GM19043 (cell line): ENCODE measurements around the gene ACBD3.
"Not testable (repeated sequence)": the region's sequence is repeated elsewhere in the genome, so short reads cannot be mapped to it uniquely, and the experiment has no call there.

ENCODE experiments used
- ATAC-seq: cut with Tn5 transposase; IDR thresholded peaks from one replicate; pipeline ENCODE4 v1.9.1; 2021; ENCODE audit warnings: low read depth; ENCODE audit not compliant: unreplicated experiment

ACBD3 gene

DNA sequence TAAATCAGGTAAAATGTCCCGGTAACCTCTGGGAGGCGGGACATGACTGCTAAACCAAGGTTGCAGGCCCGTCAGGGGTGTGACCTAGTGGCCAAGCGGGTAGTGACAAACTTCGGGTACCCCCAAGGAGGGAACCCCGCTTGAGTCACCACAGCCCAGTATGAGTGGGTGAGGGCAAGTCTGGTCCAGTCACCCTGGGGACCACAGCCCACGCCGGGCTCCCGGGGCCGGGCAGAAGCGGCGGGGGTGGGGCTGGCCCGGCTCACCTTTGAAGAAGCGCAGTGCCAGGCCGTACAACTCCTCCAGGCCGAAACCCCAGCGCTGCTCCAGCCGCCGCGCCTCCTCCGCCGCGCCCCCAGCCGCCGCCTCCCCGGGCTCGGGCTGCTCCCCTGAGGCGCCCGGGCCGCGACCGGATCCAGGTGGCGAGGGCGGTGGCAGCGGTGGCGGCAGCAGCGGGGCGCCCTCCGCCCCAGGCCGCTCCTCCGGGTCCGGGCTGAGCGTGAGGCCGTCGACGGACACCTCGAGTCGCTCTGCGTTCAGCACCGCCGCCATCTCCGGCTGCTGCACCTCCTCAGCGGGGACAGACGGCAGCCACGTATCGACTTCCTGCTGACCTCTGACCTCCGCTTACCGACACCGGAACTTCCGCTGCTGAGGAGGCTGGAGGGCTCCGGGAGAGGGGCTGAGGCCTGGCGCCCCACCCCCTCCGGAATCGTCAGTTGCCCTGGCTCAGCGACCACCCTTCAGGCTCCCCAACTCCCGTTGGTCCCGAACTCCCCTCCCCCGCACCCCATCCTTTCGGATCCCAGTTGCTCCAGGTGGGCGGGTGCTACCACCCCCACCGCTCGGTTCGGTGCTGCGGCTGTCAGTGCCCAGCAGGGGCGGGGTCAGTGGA, at the start of gene ACBD3:
Gene ACBD3 (minus strand): TSS at position 618 of the 895 bp plus-strand sequence. CDS start 66 bp downstream, at position 552.
- peak; percentile 96 for ATAC-seq

DNA sequence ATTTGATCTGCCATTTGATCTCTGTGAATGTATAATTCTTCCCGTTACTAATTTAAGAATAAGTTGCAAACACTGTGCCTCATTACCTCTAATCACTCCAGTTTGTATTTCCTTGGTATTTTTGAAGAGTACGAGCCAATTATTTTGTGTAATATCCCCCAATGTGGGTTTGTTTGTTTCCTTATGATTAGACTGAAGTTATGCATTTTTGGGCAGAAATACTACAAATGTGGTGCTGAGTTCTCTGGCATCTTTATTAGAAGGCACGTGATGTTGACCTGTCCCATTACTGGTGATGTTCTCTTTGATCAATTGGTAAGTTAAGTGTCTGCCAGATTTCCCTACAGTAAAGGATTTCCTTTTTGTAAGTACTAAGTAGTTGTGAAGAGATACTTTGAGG, 47.3 kb upstream of the ACBD3 start:
- ATAC-seq, result no peak

DNA sequence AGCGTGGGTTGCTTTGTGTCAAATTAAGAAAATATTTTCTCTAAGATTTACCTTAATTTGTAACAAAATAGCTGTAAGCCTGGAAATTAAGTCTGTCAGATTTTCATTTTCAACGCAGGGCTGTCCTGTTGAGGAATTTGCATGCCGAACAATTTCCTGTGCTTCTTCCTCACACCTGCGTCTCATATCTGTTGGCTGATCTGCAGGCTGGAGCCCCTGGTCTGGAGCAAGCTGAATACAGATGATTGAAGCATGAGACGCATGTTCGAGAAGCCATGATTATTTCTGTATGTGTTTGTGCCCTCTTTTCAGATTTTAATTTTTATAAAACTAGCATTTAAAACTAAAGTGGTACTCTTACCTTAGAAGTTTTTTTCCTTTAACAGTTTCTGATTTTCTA, 46.8 kb upstream of the ACBD3 start:
- ATAC-seq, result no peak

DNA sequence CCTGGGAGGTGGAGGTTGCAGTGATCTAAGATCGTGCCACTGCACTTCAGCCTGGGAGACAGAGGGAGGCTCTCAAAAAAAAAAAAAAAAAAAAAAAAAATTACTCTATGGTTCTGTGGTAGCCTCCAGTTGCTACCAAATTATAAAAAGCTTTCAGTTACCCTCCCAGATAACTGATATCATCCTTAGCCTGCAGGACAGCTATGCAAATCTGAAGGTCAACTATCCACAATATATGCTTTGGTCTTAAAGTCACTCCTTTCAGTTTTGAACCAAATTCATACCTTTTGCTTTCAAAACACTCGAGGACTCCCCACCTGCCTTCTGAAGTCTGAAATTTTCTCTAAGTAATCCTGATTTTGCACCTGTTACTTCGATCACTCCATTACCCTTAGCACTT, 40.1 kb upstream of the ACBD3 start:
- ATAC-seq, result no peak

DNA sequence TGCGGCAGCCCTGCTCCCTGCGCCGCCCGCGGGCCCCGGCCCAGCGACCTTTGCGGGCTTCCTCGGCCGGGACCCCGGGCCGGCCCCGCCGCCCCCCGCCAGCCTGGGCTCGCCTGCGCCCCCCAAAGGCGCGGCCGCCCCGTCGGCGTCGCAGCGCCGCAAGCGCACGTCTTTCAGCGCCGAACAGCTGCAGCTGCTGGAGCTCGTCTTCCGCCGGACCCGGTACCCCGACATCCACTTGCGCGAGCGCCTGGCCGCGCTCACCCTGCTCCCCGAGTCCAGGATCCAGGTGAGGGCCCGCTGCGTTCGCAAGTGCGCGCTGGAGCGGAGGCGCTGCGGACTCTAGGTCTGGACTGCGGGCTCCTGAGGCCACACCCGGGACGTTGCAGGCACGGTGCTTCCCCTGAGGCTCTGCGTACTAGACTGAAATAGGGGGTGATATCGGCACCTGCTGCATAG, 37.3 kb upstream of the ACBD3 start:
- peak; percentile 54 for ATAC-seq

DNA sequence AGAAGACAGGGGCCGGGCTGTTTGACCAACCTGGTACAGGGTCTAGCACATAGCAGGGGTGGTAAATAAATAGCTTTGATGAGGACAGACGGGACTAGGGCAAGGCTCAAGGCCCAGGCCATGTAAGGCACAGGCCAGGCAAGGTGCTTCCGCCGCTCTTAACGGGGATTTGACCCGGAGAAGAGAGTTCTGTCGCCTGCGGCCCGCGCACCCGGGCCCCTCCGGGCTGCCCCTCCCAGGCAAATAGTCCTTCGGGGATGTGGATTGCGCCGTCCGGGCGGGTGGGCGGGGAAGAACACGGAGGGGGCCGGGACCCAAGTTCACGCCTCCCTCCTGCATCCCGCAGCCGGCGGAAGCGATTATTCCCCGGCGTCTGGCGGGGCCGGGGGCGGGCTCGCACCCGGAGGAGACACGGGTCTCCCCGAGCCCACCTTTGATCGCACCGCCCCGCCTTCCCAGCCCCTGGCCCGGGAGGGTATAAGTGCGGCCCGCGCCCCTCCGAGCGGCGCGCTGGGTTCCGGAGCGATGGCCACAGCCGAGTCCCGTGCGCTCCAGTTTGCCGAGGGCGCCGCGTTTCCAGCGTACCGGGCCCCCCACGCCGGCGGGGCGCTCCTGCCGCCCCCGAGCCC, 36.7 kb upstream of the ACBD3 start, which contains the start of gene MIXL1:
Gene MIXL1 (plus strand): TSS at position 508 of the 629 bp plus-strand sequence. CDS start 18 bp downstream, at position 526.
- peak; percentile 18 for ATAC-seq

DNA sequence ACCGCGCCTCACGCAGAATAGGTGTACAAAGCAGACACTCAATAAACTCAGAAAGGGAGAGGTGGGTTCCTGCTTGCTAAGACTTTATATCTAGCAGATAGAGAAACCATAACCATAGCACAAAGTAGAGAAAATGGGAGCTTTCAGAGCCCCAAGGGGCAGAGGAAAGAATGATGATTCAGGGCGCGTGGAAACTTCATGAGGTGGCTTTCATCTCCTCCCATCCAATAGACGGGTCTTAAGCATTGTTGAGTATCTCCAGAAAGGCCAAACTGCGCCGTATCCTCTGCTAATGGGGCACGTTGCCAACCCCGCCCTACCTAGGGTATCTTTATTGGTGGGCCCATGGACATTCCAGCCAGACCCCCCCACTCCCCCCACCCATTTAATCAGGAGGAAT, 36.1 kb upstream of the ACBD3 start:
- no peak for ATAC-seq

DNA sequence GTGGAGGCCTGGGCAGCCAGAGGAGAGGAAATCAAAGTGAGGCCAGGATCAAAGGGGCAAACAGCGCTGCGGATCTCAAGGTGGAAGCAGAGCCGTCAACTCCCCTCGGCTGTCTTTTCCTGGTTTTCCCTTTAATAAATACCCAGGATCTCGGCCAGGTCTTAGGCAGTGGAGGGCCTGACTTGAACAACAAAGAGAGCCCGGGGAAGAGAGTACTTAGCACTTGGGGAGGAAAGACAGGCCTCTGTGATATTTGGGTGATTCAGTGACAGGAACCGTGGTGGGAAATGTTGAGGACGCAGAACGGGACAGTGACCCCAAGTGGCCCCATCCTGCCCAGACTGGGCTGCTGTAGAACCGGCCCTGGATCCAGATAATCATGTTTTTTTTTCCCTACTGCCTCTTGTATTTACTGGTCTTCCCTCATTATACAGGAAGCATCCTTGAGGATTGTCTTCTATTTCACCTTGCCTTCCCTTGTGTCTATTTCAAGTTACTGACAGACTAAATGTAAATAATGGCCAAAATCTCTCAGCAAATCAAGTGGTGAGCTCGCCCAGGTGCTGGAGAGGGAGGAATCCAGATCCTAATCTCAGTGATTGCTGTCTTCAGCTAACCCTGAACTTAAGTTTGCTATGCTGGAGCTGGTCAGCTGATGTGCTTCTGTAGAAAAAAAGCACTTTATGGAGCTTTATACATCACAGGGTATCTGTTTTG, 34.1 kb upstream of the ACBD3 start:
- ATAC-seq, result no peak

DNA sequence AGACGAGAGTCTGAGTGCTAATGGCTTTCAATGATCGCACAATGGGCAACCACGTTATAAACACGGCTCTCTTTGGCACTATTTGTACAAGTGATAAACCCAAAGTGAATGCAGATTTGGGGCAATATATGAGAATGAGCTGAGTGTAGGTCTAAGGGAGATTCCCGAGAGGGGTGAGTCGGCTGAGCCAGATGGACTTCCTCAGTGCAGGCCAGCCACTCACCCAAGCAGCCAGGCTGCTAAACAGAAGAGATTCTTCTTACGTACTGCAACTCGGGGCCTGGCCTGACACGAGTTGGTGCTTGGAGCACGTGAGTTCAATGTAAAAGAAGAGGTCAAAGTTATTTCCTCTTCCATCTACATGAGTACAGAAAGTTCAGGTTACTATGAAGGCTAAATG, 30.7 kb upstream of the ACBD3 start:
- ATAC-seq, result no peak

DNA sequence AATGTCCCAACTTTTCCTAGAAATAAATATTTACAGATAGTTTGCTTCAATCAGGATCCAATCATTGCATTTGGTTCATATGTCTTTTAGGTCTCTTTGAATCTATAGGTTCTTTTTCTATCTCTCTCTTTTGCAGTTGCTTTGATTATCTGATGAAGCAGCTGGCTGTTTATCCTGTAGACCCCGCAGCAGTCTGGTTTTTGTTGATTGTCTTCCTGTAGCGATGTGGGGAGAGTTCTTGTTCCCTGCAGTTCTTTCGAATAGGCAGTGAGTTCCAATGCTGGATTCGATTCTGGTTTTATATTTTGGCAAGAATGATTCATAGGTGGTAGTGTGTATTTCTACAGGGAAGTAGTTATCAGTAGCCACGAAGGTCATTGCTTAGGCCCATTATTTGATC, 29.5 kb upstream of the ACBD3 start:
- ATAC-seq, result no peak

DNA sequence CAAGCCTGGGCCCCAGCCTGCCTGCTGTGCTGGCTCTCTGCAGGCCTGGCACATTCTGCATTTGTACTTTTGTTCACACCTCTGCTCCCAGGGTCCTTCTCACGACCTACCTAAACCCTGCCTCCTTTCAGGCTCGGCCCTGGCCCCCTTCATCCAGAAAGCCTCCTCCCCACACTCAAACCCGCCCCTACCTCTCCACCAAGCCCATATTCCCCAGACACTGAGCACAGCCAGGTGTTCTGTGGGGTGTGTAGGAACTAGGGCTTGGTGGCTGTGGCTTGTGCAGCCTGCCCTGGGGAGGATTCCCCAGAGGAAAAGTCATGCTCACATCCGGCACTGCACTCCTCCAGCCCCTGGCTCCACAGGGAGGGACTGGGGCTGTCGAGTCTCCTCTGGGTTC, 28.7 kb upstream of the ACBD3 start:
- ATAC-seq, result no peak

DNA sequence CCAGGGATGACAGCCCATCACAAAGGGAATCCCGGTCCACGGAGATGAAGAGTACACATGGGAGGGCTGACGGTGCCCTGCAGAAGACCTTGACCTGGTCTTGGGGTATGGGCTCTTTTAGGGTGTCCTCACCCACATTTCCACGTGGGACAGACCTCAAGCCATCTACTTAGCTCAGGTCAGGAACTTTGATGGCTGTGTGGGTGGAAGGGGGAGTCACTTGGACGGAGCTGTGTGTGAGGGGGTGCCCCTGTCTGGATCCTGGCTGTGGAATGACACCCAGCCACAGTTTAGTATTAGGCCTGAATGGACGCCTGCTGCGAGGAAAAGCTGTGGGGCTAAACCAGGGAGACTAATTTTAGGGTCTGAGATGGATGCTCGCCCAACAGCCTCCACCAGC, 26.0 kb upstream of the ACBD3 start:
- no peak for ATAC-seq

DNA sequence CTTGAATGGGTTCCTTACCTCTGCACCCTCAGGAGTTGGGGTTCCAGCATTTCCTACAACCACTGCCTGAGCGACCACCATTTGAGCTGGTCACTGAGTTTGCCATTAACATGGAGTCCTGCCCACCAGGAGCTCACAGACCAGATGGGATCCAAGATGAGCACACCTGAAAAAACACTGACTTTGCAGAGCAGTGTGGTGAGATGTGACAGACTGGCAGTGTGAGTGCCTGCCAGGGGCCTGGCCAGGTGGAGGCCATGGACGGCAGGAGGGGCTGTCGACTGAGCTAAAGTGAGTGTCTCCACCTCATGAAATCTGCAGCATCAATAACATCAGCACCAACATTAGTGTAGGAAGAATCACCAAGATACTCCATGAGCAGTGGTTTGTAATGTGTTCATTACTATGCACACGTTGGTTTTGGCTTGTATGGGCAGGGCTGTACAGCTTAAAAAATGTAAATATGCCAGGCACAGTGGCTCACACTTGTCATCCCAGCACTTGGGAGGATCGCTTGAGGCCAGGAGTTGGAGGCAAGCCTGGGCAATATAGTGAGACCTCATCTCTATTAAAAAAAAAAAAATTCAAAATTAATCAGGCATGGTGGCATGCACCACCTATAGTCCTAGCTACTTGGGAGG, 24.8 kb upstream of the ACBD3 start:
- ATAC-seq, result no peak

DNA sequence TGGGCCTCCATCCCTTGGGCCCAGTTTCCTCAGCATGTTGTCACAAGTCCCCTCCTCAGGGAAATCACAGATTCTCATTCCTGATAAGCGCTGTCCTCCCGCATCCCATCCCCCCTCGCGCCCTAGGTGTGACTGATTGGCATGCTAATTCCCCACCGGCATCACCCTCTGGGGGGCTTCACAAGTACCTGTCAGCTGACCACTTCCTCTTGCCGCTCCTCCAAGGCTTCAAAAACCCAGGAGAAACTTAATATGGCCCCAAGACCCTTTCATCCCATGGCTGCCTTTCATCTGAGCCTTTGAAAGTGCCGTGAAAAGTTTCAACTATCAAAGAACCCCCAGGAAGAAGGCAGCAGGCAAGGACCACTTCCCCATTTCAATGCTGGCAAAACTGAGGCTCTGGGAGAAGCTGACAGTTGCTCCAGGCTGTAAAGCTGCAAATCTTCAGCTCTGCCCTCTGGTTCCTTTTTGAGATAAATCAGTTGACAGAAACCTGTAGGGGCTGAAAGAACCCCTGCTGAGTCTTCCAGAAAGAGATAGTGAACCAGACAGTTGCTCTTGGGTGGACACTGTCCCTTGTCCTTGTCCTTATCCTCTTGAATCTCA, 24.1 kb upstream of the ACBD3 start:
- ATAC-seq, result no peak

DNA sequence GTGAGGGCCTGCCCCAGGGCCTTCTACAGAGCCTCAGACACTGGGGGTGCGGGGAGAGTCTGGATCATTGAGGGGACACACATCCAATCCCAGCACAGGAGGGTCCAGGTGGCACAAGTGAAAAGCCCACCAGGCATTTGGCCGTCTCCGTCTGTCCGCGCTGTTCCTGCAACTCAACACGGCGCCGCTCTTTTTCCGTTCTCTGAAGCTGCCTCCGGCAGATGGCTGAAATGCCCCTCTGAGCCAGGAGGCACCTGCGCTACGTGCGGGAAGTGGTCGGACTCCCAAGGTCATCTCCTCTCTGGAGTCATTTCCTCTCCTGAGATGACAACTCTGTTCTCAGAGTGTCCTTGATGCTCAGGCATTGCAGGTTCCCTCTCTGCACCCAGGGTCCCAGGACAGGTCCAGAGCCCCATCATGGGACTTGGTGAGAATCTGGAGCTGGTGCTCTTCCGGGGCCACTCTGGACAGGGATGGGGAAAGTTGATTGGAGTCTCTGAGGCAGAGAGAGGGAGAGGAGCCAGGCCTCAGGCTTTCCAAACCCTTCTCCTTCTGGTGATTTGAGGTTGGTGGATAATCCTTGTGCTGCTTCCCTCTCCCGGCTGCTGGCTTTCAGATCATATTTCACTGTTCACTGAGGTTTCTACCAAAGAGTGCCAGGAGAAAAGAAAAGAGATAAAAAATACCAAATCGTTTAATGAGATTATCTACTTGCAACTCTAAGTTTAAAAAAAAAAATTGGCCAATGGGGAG, 22.9 kb upstream of the ACBD3 start:
- ATAC-seq, result no peak

DNA sequence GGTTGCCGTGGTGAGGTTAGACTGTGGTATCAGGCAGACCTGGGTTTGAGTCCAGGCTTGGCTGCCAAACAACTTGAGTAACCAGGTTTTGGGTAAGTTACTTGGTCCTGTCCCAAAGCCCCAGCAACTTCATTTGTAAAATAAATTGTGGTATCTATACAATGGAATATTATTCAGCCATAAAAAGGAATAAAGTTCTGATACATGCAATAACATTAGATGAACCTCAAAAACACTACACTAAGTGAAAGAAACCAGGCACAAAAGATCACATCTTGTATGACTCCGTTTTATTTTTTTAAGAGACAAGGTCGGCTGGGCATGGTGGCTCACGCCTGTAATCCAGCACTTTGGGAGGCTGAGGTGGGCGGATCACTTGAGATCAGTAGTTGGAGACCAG, 20.5 kb upstream of the ACBD3 start:
- no peak for ATAC-seq

DNA sequence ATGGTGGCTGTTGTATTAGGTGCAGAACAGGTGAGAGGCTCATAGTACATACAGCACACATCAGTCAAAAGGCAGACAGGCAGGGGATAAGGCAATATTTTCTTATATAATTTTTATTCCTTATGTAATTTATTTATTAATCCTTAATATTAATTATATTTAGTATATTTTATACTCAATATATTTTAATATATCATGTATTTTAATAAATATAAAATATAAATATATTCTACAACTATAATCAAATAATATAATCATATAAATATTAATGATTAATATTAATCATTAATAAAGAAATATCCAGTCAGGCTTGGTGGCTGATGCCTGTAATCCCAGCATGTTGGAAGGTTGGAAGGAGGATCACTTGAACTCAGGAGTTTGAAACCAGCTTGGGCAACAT, 17.7 kb upstream of the ACBD3 start:
- no peak for ATAC-seq

DNA sequence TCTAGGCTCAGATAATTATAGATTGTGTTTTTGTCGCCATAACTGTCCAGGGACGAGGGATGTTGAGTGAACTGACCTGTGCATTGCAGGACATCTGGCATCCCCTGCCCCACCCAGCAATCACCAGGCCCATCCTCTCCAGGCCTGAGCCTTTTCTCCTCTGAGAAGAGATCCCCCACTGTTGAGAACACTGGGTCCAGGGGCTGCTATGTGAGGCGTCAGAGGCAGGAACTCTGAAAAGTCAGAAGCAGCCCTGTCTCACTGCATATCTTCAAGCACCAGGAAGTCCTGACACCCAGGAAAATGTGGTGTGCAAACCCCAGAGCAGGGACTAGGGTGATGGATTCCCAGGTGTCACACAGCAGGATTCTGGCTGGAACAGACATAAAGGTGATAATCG, 17.1 kb upstream of the ACBD3 start:
- no peak for ATAC-seq

DNA sequence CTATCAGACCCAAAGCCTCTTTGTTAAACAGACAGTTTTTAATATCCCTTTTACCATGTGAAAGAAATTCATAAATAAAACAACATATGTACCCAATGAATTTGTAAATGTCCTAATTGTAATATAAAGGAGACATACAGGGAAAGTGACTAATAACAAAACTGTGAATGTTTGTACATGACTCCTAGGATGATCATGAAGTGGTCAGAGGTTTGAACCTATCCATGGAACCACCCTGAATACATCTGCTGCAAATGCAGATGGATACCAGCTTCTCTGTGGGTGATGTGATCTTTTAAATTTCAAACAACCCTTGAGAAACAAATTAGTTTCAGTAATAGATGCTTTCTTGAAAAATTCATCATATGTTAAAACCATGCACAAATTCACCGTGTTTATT, 16.7 kb upstream of the ACBD3 start:
- no peak for ATAC-seq

DNA sequence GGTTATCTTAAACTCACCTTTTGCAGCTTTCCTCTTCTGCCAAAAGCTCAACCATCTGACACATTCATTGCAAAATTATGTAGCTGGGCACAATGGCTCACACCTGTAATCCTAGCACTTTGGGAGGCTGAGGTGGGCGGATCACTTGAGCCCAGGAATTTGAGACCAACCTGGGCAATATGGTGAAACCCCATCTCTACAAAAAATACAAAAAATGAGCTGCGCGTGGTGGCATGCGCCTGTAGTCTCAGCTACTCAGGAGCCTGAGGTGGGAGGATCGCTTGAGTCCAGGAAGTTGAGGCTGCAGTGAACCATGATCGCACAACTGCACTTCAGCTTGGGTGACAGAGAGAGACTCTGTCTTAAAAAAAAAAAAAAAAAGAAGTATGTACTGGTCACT, 16.1 kb upstream of the ACBD3 start:
- ATAC-seq, result not testable (repeated sequence)
